ENCODE results near the gene NR2E1. TPM values are rescaled to one million over a fixed set of nuclear protein-coding genes. Genes with fewer than 3 reads are reported as not detected.

The NR2E1 gene
- total and polyA plus RNA-seq, 2 of the 4 experiments (the other 2 are of a cell fraction) = not detected

- Histone ChIP-seq H3K36me3 (ENCODE audit: control insufficient read depth, insufficient read depth, low read length) (peaks cover 5% of the 10 kb centered on the region), H3K4me2 (ENCODE audit: low read depth, low read length) (no peak overlapping the region), H4K91ac (ENCODE audit: insufficient read depth, low read depth, low read length) (no peak overlapping the region), H3K4me1 (ENCODE audit: control insufficient read depth, insufficient read depth, low read length) (no peaks in the 10 kb centered on the region), H3K14ac (replicated peaks; ENCODE audit: low read depth, low read length) (no peak overlapping the region), H4K5ac (ENCODE audit: low read depth, low read length) (no peak overlapping the region), H3K9me3 (ENCODE audit: control insufficient read depth, insufficient read depth, low read length) (no peaks in the 10 kb centered on the region), H2BK20ac (ENCODE audit: low read depth, low read length) (no peak overlapping the region), H2AFZ (replicated peaks; ENCODE audit: low read length, poor library complexity) (no peak overlapping the region), H3K56ac (ENCODE audit: extremely low read depth, insufficient read depth, low read length) (no peak overlapping the region), H2BK15ac (ENCODE audit: low read depth, low read length) (no peak overlapping the region), H3K23ac (ENCODE audit: low read depth, low read length) (no peak overlapping the region), H3K4me3 (ENCODE audit: insufficient read depth, low read depth, low read length) (no peak overlapping the region), H3K79me1 (ENCODE audit: low read depth in 1 of 2, low read length in 2 of 2) (peaks cover 2 to 34% of the 10 kb centered on the region in 2 experiments), H4K8ac (ENCODE audit: low read depth in 2 of 2, low read length in 2 of 2) (no peak overlapping the region), H3K4ac (ENCODE audit: low read depth, low read length) (no peak overlapping the region), H3K27ac (ENCODE audit: insufficient read depth, low read length) (no peak overlapping the region), H2AK9ac (replicated peaks; ENCODE audit: low read depth, low read length, poor library complexity) (no peak overlapping the region), H3K9me1 (ENCODE audit: insufficient read depth, low read length) (0 out of 2 replicates have a peak, but pooled peaks cover 2% of the 10 kb centered on the region), H2BK120ac (ENCODE audit: low read depth, low read length) (no peak overlapping the region), H2BK5ac (ENCODE audit: low read depth, low read length, poor library complexity, severe bottlenecking) (no peak overlapping the region), H2AK5ac (ENCODE audit: low read depth, low read length) (no peak overlapping the region), H3K9ac (ENCODE audit: low read depth, low read length) (no peak overlapping the region), H3K18ac (ENCODE audit: low read depth, low read length) (no peak overlapping the region), H4K20me1 (ENCODE audit: insufficient read depth, low read length) (peaks cover 7% of the 10 kb centered on the region), H3K27me3 (ENCODE audit: control insufficient read depth, insufficient read depth, low read length) (no peaks in the 10 kb centered on the region)
- CTCF ChIA-PET = no interaction called here
- in situ Hi-C loops (cut with MboI; ENCODE audit: low sequenced_read_pairs) = no loop called here
- dilution Hi-C loops (cut with HindIII; ENCODE audit: low sequenced_read_pairs, unreplicated experiment) = no loop called here
- no peak for DNase-seq
- intact Hi-C loops (cut with micrococcal nuclease) = no loop called here
- no CpG with 5 or more reads among the region's 4 CpGs for WGBS, 2 experiments (ENCODE audit: extremely low coverage in 2 of 2, insufficient read length in 1 of 2)
- POLR2A ChIA-PET (ENCODE audit: unreplicated experiment) = no interaction called here
- BruUV-seq (replicated peaks) = no TSS peak
- ATAC-seq (ENCODE audit: low read depth) = no peak
- TF ChIP-seq MAFK (IDR thresholded peaks at IDR 0.05; ENCODE audit: low read depth, low read length) (no peak), CHD1 (IDR thresholded peaks at IDR 0.05; ENCODE audit: low read depth, low read length) (no peak), MXI1 (IDR thresholded peaks at IDR 0.05; ENCODE audit: borderline replicate concordance, low read depth, low read length) (no peak), CEBPB (IDR thresholded peaks at IDR 0.05; ENCODE audit: low read depth, low read length) (no peak)
Observed at GRCh38 chr6:108235127-108235526, 69.3 kb downstream of the NR2E1 start.

Measured in IMR-90 (cell line).